Dedifferentiated amniotic fluid mesenchymal stem cell (primary cell): ENCODE results near the gene GP2.

ENCODE experiments used
- DNase-seq: peaks from one replicate; pipeline ENCODE4 v3.0.0-alpha.2; 2016; ENCODE audit errors: extremely low spot score

Gene GP2

DNA sequence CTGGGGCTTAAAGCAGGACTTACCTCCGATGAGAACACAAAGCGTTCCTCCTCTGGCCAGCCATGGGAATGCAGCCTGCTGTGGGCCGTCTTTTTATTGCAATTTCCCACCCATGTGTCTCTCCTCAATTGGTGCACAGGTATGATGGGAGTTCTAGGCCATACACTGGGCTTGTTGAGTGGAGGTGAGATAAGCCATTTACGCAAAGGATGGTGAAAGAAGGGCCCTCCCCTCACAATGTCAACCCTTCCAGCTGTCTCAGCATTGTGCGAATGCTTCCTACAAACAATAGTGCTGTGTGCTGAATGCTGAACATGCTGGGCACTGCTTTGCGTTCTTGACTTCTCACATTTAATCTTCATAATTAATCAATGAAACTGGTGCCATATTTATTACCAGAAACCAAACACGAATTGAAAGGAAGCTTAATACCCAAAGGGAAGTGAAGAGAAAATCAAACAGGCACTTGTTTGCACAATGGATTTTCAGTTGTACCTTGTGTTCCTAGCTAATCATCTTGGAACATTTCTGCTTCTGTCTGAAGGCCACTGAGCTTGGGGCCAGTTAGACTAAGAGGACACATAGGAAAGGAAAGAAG, at the start of gene GP2:
GP2 (minus strand) TSS at position 70 of the 598 bp plus-strand sequence. CDS start 1,082 bp downstream, outside the sequence.
- no peak for DNase-seq

DNA sequence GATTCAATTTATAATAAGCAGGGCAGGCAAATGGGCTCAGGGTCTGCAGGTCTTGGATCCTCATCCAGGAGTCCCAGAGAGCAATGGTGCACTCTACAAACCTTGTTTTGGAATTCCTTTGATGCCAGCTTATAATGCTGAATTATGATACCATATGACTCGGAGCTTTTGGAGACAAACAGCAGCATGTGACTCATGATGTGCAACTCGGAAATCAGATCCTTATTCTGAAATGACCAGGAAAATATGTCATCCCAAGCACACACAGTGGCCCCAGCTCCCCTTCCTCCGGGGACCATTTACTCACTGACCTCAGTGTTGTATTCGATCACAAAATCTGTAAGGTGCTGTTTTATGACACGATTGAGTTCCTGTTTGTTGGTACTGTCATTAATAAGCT, 45.4 kb upstream of the GP2 start:
- DNase-seq = no peak

DNA sequence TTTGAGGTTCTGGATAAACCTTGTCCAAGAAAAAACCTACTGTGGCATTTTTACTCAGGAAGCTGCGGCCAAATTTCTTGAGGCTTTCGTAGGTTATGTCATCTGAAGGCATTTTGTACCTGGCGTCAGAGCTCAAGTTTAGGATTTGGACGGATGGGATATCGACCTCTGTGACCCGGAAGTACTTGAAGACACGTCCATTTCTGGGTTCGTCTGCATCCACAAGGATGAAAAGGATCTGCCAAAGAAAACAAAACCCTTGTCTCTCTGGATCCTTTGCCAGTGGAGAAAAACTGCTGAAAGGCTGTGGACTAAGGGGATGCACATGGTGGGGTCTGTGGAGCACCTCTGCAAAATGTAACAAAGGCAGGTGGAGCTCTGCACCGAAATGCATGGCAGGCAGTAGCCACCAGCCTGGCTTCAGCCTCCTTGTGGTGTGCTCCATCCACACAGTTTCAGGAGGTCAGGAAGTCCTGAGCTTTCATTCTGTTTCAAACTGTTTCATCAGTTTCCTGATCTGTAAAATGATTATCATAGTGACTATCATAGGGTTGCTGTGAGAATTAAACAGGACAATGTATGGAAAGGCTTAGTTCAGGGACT, 42.2 kb upstream of the GP2 start:
- DNase-seq = no peak

GRCh38 chr16:20364051-20364450, 36.7 kb upstream of the GP2 start:
- DNase-seq = no peak

GRCh38 chr16:20363191-20363590, 35.9 kb upstream of the GP2 start:
- DNase-seq = no peak

- DNase-seq = no peak
These were observed 32.7 kb upstream of the GP2 start for GRCh38 chr16:20359997-20360396.

- DNase-seq = no peak
These were observed 27.9 kb upstream of the GP2 start for GRCh38 chr16:20355114-20355782.

DNA sequence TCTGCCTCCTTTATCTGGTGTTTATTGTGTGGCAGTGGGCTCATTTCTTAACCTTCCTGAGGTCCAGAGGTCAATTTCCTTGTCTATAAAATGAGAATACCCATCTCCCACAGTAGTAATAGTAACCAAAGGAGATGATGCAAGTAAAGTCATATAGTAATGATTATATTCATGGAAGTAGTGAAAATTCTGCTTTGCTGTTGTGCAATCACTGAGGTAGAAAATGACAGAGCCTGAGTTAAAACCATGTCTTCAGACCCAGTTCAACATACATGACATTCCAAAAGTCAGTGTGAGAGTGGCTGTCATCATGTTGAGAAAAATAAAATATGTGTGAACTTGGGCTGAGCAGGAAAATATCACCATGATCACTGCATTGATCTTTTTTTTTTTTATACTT, 26.1 kb upstream of the GP2 start:
- no peak for DNase-seq

GRCh38 chr16:20352615-20353014, 25.3 kb upstream of the GP2 start, which contains the start of gene UMOD:
TSS of gene UMOD (minus strand) at chr16:20352715. CDS start at chr16:20350737, 1,978 bp downstream.
- DNase-seq = no peak

DNA sequence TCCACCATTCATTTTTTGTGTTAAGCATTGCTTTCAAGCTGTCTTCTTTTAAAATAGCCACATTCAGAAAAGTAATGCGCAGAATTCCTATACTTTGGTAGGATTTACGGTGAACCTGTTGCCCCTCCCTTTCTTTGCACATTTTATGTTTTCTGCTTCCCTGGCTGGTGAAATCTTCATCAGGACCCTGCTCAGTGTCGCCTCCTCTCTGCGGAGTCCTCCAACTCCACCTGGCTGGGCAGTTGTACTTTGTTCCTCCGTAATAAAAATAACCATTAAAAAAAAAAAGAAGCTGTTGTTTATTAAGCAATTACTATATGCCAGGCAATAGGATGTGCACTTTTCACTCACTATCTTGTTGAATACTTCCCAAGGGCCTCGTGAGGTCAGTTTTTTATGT, 22.3 kb upstream of the GP2 start:
- DNase-seq = no peak

DNA sequence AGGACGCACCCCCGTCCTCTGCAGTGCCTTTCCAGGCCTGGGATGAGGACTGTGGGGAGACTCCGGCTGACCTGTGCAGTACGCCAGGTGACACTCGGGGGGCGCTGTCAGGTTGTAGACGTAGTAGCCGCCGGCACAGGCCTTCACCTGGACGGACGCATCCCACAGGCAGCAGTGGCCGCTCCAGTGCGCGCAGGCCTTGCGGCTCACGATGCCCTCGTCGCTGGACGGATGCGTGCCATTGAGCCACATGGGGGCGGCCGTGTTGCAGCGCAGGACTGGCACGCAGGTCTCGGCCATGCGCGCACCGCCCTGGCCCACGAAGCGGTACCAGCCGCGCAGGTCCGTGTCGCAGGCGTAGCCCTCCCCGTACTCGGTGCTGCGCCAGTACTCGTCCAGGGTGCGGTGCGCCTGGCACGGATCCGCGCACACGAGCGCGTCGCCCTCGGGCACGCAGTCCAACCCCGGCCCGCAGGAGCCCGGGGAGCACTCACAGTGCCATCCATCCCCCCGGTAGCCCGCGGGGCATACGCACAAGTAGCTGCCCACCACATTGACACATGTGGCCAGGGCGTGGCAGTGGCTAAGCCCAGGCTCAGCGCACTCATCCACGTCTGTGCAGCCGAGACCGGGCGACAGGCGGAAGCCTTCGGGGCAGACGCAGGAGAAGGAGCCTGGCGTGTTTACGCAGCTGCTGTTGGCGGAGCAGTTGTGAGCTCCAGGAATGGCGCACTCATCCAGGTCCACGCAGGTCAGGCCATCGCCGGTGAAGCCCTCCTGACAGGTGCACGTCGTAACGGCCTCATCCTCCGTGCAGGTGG, 21.3 kb upstream of the GP2 start:
- DNase-seq = no peak

GRCh38 chr16:20347666-20348364, 20.5 kb upstream of the GP2 start:
- DNase-seq = no peak

GRCh38 chr16:20344611-20345010, 17.3 kb upstream of the GP2 start:
- no peak for DNase-seq

DNA sequence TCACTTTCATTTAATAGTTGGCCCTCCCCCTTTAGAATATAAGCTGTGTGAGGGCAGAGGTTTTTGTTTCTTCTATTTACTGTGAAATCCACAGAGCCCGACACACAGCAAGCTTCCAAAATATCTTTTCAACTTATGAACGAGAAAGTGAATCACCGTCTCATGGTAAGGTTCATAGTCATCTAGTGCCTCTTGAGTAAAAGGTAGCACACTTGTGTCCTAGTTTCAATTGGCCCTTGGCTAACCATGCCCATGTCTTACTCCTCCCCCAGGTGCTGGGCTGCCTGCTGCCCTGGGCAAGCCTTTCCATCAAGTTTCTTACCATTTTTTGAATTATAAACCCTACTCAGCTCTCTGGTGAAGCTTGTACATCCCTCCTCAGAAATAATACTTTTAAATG, 12.4 kb upstream of the GP2 start:
- no peak for DNase-seq

DNA sequence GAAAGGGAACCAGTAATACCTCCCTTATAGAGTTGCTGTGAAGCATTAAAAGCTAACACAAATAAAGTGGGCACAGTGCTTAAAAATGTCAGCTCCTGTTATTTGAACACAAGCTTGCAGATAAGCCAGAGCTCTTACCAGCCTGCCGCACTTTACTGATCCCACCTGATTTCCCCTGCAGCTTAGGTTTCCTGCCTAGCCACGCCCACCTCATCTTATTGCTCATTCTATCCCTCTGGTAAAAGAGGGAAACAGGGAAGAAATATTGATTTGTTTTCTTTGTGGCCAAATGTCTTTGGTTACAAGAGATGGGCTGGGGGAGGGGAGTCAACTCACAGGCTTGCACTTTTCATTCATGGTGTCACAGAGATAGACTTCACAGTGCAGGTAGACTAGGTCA, 9.6 kb upstream of the GP2 start:
- no peak for DNase-seq

DNA sequence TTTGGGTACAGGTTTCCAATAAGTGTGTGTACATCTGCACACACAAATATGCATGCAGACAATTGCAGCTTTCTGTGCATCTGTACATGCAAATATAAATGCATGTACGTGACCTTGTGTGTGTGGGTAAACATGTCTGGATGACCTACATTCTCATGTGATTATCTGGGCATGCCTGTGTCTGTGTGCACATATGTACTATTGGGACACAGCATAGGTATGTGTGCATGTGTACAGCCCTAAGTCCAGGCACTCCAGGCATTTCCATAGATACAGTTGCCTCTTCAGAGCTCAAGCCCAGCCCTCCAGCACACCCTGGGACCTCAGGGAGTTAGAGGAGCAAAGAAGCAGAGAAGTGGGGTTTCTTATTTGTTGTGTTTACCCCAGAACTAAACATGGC, 7.1 kb upstream of the GP2 start:
- DNase-seq = no peak

DNA sequence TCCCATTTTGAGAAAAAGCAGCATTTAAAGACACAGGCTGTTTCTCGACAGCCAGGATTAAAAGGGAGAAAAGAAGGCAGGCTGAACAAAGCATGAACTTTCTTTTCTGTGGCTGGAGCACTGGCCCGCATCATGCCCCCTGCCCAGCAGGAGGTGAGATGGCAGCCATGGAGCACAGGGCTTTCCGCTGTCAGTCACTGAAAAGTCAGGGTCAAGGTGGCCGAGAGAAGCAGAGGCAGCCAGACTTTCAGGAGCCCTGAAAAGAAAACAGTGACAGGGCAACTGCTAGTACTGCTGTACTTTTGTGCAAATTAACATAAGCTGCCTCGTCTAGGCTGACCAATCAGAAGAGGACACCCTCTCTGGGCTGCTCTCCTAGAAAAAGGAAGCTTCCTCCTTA, 5.8 kb upstream of the GP2 start:
- DNase-seq = no peak

DNA sequence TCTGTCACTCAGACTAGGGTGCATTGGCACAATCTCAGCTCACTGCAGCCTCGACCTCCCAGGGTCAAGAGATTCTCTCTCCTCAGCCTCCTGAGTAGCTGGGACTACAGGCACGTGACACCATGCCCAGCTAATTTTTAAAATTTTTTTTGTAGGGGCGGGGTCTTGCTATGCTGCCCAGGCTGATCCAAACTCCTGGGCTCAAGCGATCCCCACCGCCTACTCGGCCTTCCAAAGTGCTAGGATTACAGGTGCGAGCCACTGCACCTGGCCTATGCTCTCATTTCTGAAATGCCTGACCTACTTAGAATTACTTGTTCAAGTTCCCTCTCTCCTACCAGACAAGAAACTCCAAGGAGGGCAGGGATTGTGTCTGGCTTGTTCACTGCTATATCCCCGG, 5.1 kb upstream of the GP2 start:
- DNase-seq = no peak

DNA sequence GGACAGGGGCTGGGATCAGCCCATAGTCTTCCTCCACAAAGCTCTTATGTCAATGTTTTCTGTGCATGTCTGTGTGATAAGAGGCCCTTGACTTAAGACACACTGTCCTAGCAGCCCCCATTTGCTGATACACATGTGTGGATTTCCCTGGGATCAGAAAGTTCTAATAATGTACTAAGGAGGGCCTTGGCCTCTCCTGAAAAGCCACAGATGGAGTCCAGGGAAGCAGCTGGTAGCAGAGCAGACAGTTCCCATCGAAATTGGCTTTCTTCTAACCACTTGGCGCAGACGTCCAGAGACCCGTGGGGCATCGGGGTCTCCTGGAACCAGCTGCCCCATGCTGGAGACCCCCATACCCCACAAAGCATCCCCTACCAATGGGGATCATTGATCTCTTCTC, 4.3 kb upstream of the GP2 start:
- DNase-seq = no peak

DNA sequence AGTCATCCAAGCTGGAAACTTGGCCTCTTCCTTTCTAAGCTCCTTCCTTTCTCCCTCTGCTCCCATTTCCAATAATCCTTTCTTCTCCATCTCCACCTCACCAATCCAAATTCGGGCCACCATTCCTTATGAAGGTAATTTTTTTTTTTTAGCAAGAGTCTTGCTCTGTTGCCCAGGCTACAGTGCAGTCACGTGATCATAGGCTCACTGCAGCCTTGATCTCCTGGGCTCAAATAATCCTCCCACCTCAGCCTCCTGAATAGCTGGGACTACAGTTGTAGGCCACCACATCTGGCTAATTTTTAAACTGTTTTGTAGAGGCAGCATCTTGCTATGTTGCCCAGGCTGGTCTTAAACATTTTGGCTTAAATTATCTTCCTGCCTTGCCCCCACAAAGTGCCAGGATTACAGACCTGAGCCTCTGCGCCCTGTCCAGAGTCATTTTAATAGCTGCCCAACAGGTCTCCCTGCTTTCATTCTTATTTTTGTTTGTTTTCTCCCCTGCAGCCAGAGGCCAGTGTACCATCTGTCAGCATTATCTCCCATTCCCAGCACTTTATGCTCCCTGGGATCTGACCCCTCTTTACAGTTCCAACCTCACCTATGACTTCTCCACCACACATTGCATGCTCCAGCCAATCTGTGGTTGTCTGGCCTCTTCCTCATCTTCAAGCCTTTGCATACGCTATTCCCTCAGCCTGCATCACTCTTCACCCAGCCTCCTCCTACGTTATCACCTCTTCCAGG, 2.3 kb upstream of the GP2 start:
- no peak for DNase-seq

- DNase-seq = no peak
These were observed 992 bp downstream of the GP2 start for GRCh38 chr16:20326321-20326720.
